SK-N-SH treated with all-trans-retinoic acid at 6 μM for 48 hours (cell line): ENCODE measurements around the gene NPAT.

Experiments
- ATAC-seq: fragments of 200-7000 bp; cut with Tn5 transposase; 3 replicates; pipeline ENCODE4 v1.9.1; 2020; ENCODE audit warnings: mild to moderate bottlenecking, moderate library complexity
- ARNTL ChIP-seq: fragments of 450-650 bp; formaldehyde crosslinking; IDR thresholded peaks from 2 replicates; pipeline ENCODE4 v1.5.0; 2020; ENCODE audit warnings: low read depth, mild to moderate bottlenecking, moderate library complexity, borderline replicate concordance
- BACH2 ChIP-seq: fragments of 250-450 bp; sonication (Bioruptor Pico); IDR thresholded peaks from 2 replicates; pipeline ENCODE4 v1.9.0; 2021; ENCODE audit warnings: mild to moderate bottlenecking, borderline replicate concordance
- CREB5 ChIP-seq: fragments of 250-450 bp; sonication (Bioruptor Pico); IDR thresholded peaks from 2 replicates; pipeline ENCODE4 v1.5.1; 2020; ENCODE audit warnings: low read depth, mild to moderate bottlenecking, moderate library complexity
- CSDC2 ChIP-seq: fragments of 250-450 bp; sonication (Bioruptor Pico); IDR thresholded peaks from 2 replicates; pipeline ENCODE4 v1.5.0; 2020; ENCODE audit warnings: mild to moderate bottlenecking, moderate library complexity
- ESRRG ChIP-seq: fragments of 250-450 bp; sonication (Bioruptor Pico); IDR thresholded peaks from 2 replicates; pipeline ENCODE4 v1.6.1; 2021; ENCODE audit warnings: mild to moderate bottlenecking
- GLIS3 ChIP-seq: fragments of 250-450 bp; sonication (Bioruptor Pico); IDR thresholded peaks from 2 replicates; pipeline ENCODE4 v1.5.0; 2020; ENCODE audit warnings: mild to moderate bottlenecking, moderate library complexity
- ISL1 ChIP-seq: fragments of 250-450 bp; sonication (Bioruptor Pico); IDR thresholded peaks from 2 replicates; pipeline ENCODE4 v2.1.2; 2022; ENCODE audit warnings: mild to moderate bottlenecking, moderate library complexity
- OSR1 ChIP-seq: fragments of 250-450 bp; sonication (Bioruptor Pico); IDR thresholded peaks from 2 replicates; pipeline ENCODE4 v1.8.0; 2022; ENCODE audit warnings: moderate library complexity, mild to moderate bottlenecking, inconsistent platforms
- PATZ1 ChIP-seq: fragments of 250-450 bp; sonication (Bioruptor Pico); IDR thresholded peaks from 2 replicates; pipeline ENCODE4 v1.8.0; 2020; ENCODE audit warnings: mild to moderate bottlenecking, moderate library complexity, borderline replicate concordance
- POU6F1 ChIP-seq: fragments of 250-450 bp; sonication (Bioruptor Pico); IDR thresholded peaks from 2 replicates; pipeline ENCODE4 v1.8.0; 2021; ENCODE audit warnings: low read depth, mild to moderate bottlenecking, moderate library complexity, borderline replicate concordance
- PPARA ChIP-seq: fragments of 250-450 bp; sonication (Bioruptor Pico); IDR thresholded peaks from 2 replicates; pipeline ENCODE4 v1.5.0; 2020; ENCODE audit warnings: mild to moderate bottlenecking, borderline replicate concordance
- RARB ChIP-seq: fragments of 250-450 bp; sonication (Bioruptor Pico); IDR thresholded peaks from 2 replicates; pipeline ENCODE4 v1.8.0; 2021; ENCODE audit warnings: mild to moderate bottlenecking, moderate library complexity
- SNAI2 ChIP-seq: fragments of 250-450 bp; sonication (Bioruptor Pico); IDR thresholded peaks from 2 replicates; pipeline ENCODE4 v1.5.0; 2020; ENCODE audit warnings: mild to moderate bottlenecking, moderate library complexity
- TCF4 ChIP-seq: fragments of 250-450 bp; sonication (Bioruptor Pico); IDR thresholded peaks from 2 replicates; pipeline ENCODE4 v1.8.0; 2021; ENCODE audit warnings: mild to moderate bottlenecking, moderate library complexity, borderline replicate concordance
- TOX ChIP-seq: fragments of 250-450 bp; sonication (Bioruptor Pico); IDR thresholded peaks from 2 replicates; pipeline ENCODE4 v1.8.0; 2021; ENCODE audit warnings: mild to moderate bottlenecking, moderate library complexity, borderline replicate concordance
- TSHZ2 ChIP-seq: fragments of 250-450 bp; sonication (Bioruptor Pico); IDR thresholded peaks from 2 replicates; pipeline ENCODE4 v1.5.0; 2020; ENCODE audit warnings: mild to moderate bottlenecking, moderate library complexity
- ZC3H10 ChIP-seq: fragments of 250-450 bp; sonication (Bioruptor Pico); IDR thresholded peaks from 2 replicates; pipeline ENCODE4 v1.5.1; 2021; ENCODE audit warnings: mild to moderate bottlenecking, moderate library complexity
- ZFP3 ChIP-seq: fragments of 250-450 bp; sonication (Bioruptor Pico); IDR thresholded peaks from 2 replicates; pipeline ENCODE4 v1.5.0; 2020; ENCODE audit warnings: mild to moderate bottlenecking, moderate library complexity
- ZFP30 ChIP-seq: fragments of 450-650 bp; formaldehyde crosslinking; IDR thresholded peaks from 2 replicates; pipeline ENCODE4 v1.5.0; 2022; ENCODE audit warnings: mild to moderate bottlenecking, moderate library complexity
- ZNF565 ChIP-seq: fragments of 450-650 bp; formaldehyde crosslinking; conservative IDR thresholded peaks from 2 replicates; pipeline ENCODE4 v1.5.0; 2020; ENCODE audit warnings: low read depth, mild to moderate bottlenecking, moderate library complexity
- ZNF70 ChIP-seq: fragments of 450-650 bp; formaldehyde crosslinking; IDR thresholded peaks from 2 replicates; pipeline ENCODE4 v1.5.0; 2020; ENCODE audit warnings: mild to moderate bottlenecking, moderate library complexity
- ZNF8 ChIP-seq: fragments of 450-650 bp; formaldehyde crosslinking; IDR thresholded peaks from 2 replicates; pipeline ENCODE4 v1.5.0; 2020; ENCODE audit warnings: mild to moderate bottlenecking, moderate library complexity

The NPAT gene

GRCh38 chr11:108241330-108242037 lies 19.0 kb upstream of the NPAT start (continued):
- no peak for TF ChIP-seq TSHZ2 (CRISPR knock-in tag)
- no peak for TF ChIP-seq ZNF8 (CRISPR knock-in tag)
- no peak for TF ChIP-seq BACH2
- TF ChIP-seq TCF4 (CRISPR knock-in tag): no peak
- TF ChIP-seq, all 23 proteins: peak for 0

- no peak for ATAC-seq
- TF ChIP-seq OSR1 (no peak), SNAI2 (no peak), ZNF565 (no peak), ZFP30 (CRISPR knock-in tag) (no peak), ISL1 (CRISPR knock-in tag) (no peak), ESRRG (CRISPR knock-in tag) (no peak), CSDC2 (CRISPR knock-in tag) (no peak), GLIS3 (CRISPR knock-in tag) (no peak), ZNF8 (CRISPR knock-in tag) (no peak), PPARA (CRISPR knock-in tag) (no peak), TCF4 (CRISPR knock-in tag) (no peak), ZNF70 (CRISPR knock-in tag) (no peak), TOX (CRISPR knock-in tag) (no peak)
- TF ChIP-seq, all 23 proteins: peak for 0
These were observed 16.6 kb upstream of the NPAT start for GRCh38 chr11:108239076-108239475.

GRCh38 chr11:108237058-108237481 lies 14.6 kb upstream of the NPAT start:
- ATAC-seq: no peak
- TF ChIP-seq ZNF70 (CRISPR knock-in tag) (no peak), ARNTL (CRISPR knock-in tag) (no peak), CSDC2 (CRISPR knock-in tag) (no peak)

- no peak for ATAC-seq
- no peak for TF ChIP-seq POU6F1 (CRISPR knock-in tag)
- no peak for TF ChIP-seq ISL1 (CRISPR knock-in tag)
- TF ChIP-seq, all 23 proteins: peak for 0
These were observed 13.2 kb upstream of the NPAT start for GRCh38 chr11:108235633-108236032.

- ATAC-seq: no peak
- TF ChIP-seq ZC3H10 (CRISPR knock-in tag) (no peak), TSHZ2 (CRISPR knock-in tag) (no peak), RARB (CRISPR knock-in tag) (no peak), ZFP3 (CRISPR knock-in tag) (no peak), ZNF565 (no peak), SNAI2 (no peak), CREB5 (CRISPR knock-in tag) (no peak), PATZ1 (CRISPR knock-in tag) (no peak), ARNTL (CRISPR knock-in tag) (no peak), ZNF8 (CRISPR knock-in tag) (no peak), ESRRG (CRISPR knock-in tag) (no peak), ZFP30 (CRISPR knock-in tag) (no peak), TOX (CRISPR knock-in tag) (no peak), ZNF70 (CRISPR knock-in tag) (no peak), BACH2 (no peak), TCF4 (CRISPR knock-in tag) (no peak)
- TF ChIP-seq, all 23 proteins: peak for 0
These were observed 12.8 kb upstream of the NPAT start for GRCh38 chr11:108235192-108235591.
